Ascending aorta (tissue), 2 donors: ENCODE results near the gene SNX25. TPM values are rescaled to one million over a fixed set of nuclear protein-coding genes. Genes with fewer than 3 reads are reported as not detected.

Experiments used
- DNase-seq, 2 donors: peaks; one replicate each; pipeline ENCODE4 v3.0.0-alpha.2; 2019; ENCODE audit warnings: low spot score in 2 of 2
- H3K27ac ChIP-seq, 2 donors: fragments of 200-600 bp; sonication (generic); one replicate each; pipeline ENCODE4 v1.5.1; 2016 to 2017; ENCODE audit warnings: mild to moderate bottlenecking in 1 of 2
- H3K27me3 ChIP-seq: fragments of 200-600 bp; sonication (generic); one replicate; pipeline ENCODE4 v1.5.1; 2017
- H3K36me3 ChIP-seq, 2 donors: fragments of 200-600 bp; sonication (generic); one replicate each; pipeline ENCODE4 v1.5.1; 2016
- H3K4me1 ChIP-seq, 2 donors: fragments of 200-600 bp; sonication (generic); one replicate each; pipeline ENCODE4 v1.5.1; 2016 to 2017; ENCODE audit warnings: mild to moderate bottlenecking in 1 of 2
- H3K4me3 ChIP-seq, 2 donors: fragments of 200-600 bp; sonication (generic); one replicate each; pipeline ENCODE4 v1.5.1; 2016 to 2017; ENCODE audit warnings: mild to moderate bottlenecking in 1 of 2
- H3K9me3 ChIP-seq, 2 donors: fragments of 200-600 bp; sonication (generic); one replicate each; pipeline ENCODE4 v1.5.1; 2016
- intact Hi-C: fragments of 100-400 bp; cut with DNase I; formaldehyde crosslinking; loops from one replicate; pipeline ENCODE4 v1.15.1; 2023
- total RNA-seq: library from RNA; depleted of rRNA; stranded (reverse); fragments of >200 nt; gene quantifications from one replicate; pipeline ENCODE4 v1.1.0, GENCODE V29; 2016
- TF ChIP-seq, protein P1 (sequence below), 3 experiments: fragments of 200-600 bp in 2 of 3; fragments of 450-650 bp in 1 of 3; sonication (generic) in 2 of 3; IDR thresholded peaks; one replicate each; pipeline ENCODE4 v1.5.1; 2016 to 2019; ENCODE audit warnings: antibody characterized with exemption in 3 of 3, mild to moderate bottlenecking in 1 of 3, moderate library complexity in 1 of 3

The SNX25 gene
- total RNA-seq, 1 donor from 2014 or later, result 18.7 TPM

- Histone ChIP-seq H3K4me3 (no peak overlapping the region), H3K4me1 (peaks cover 0 to 7% of the 10 kb centered on the region in 2 donors), H3K27ac (peak overlapping the region; percentile 45 to 81), H3K9me3 (no peaks in the 10 kb centered on the region), H3K27me3 (no peaks in the 10 kb centered on the region), H3K36me3 (peaks cover 12 to 60% of the 10 kb centered on the region in 2 donors)
- intact Hi-C loops, result no loop called here
- TF ChIP-seq, protein P1, sequence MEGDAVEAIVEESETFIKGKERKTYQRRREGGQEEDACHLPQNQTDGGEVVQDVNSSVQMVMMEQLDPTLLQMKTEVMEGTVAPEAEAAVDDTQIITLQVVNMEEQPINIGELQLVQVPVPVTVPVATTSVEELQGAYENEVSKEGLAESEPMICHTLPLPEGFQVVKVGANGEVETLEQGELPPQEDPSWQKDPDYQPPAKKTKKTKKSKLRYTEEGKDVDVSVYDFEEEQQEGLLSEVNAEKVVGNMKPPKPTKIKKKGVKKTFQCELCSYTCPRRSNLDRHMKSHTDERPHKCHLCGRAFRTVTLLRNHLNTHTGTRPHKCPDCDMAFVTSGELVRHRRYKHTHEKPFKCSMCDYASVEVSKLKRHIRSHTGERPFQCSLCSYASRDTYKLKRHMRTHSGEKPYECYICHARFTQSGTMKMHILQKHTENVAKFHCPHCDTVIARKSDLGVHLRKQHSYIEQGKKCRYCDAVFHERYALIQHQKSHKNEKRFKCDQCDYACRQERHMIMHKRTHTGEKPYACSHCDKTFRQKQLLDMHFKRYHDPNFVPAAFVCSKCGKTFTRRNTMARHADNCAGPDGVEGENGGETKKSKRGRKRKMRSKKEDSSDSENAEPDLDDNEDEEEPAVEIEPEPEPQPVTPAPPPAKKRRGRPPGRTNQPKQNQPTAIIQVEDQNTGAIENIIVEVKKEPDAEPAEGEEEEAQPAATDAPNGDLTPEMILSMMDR (IDR thresholded peaks at IDR 0.05), result no peak
- no peak for DNase-seq
Measured at GRCh38 chr4:185411849-185412248, 202.5 kb downstream of the SNX25 start.

GRCh38 chr4:185412412-185412811, 203.0 kb downstream of the SNX25 start:
- Histone ChIP-seq H3K27ac (peak overlapping the region; percentile 45 to 81), H3K27me3 (no peaks in the 10 kb centered on the region), H3K4me3 (no peak overlapping the region), H3K9me3 (no peaks in the 10 kb centered on the region), H3K4me1 (peaks cover 0 to 7% of the 10 kb centered on the region in 2 donors), H3K36me3 (peaks cover 17 to 61% of the 10 kb centered on the region in 2 donors)
- TF ChIP-seq, protein P1 (IDR thresholded peaks at IDR 0.05), result no peak
- intact Hi-C loops, result no loop called here
- DNase-seq, result peak in 1 of 2 donors; percentile 66

Other genes starting within 250 kb of the SNX25 start
- gene HELT, start 191.1 kb upstream of the SNX25 start, total RNA-seq, result not detected
- gene SLC25A4, start 66.3 kb upstream of the SNX25 start, total RNA-seq, result 19.6 TPM
- gene CFAP97, start 5.6 kb upstream of the SNX25 start, total RNA-seq, result 27.7 TPM
- gene LRP2BP, start 186.3 kb downstream of the SNX25 start, total RNA-seq, result 0.53 TPM
- 1.9 TPM for gene ANKRD37, start 187.2 kb downstream of the SNX25 start, total RNA-seq
- 8.6 TPM for gene UFSP2, start 216.4 kb downstream of the SNX25 start, total RNA-seq